Left lung (tissue), 10 donors: Measurements from ENCODE around the gene FTO. TPM values are rescaled to one million over a fixed set of nuclear protein-coding genes. Genes with fewer than 3 reads are reported as not detected.

Source experiments
- ATAC-seq: fragments of 200-7000 bp; cut with Tn5 transposase; one replicate; pipeline ENCODE4 v1.9.1; 2020; ENCODE audit warnings: moderate library complexity
- DNase-seq, 4 donors: peaks; one replicate each; pipeline ENCODE4 v3.0.0-alpha.2; 2013 to 2020
- H3K27ac ChIP-seq, 2 donors: fragments of 200-600 bp; sonication (generic) in 1 of 2; one replicate each; pipeline versions ENCODE4 v1.5.0 to v1.8.0; 2020 to 2021
- H3K27me3 ChIP-seq, 2 donors: fragments of 200-600 bp; sonication (generic) in 1 of 2; one replicate each; pipeline versions ENCODE4 v1.5.0 to v1.8.0; 2020 to 2021
- H3K36me3 ChIP-seq, 2 donors: fragments of 200-600 bp; sonication (generic) in 1 of 2; one replicate each; pipeline versions ENCODE4 v1.5.0 to v1.8.0; 2020 to 2021
- H3K4me1 ChIP-seq, 2 donors: fragments of 200-600 bp; one replicate each; pipeline ENCODE4 v1.8.0; 2021
- H3K4me3 ChIP-seq, 2 donors: fragments of 200-600 bp; sonication (generic) in 1 of 2; one replicate each; pipeline versions ENCODE4 v1.5.0 to v1.8.0; 2020 to 2021; ENCODE audit warnings: mild to moderate bottlenecking in 1 of 2
- H3K9me3 ChIP-seq, 2 donors: fragments of 200-600 bp; sonication (generic) in 1 of 2; one replicate each; pipeline versions ENCODE4 v1.5.0 to v1.8.0; 2020 to 2021
- CTCF ChIP-seq, 2 donors: fragments of 200-600 bp; sonication (generic) in 1 of 2; IDR thresholded peaks; one replicate each; pipeline versions ENCODE4 v1.5.0 to v1.8.0; 2021; ENCODE audit warnings: antibody characterized with exemption in 2 of 2
- intact Hi-C, 2 donors: fragments of 100-400 bp; cut with DNase I; formaldehyde crosslinking; loops; one replicate each; pipeline versions ENCODE4 v1.11.2 to v1.14.2; 2022
- polyA plus RNA-seq, 6 donors: library from polyadenylated mRNA; unstranded; fragments of 120-200 nt; gene quantifications; one replicate each; pipeline ENCODE4 v1.2.1, GENCODE V29; 2013; ENCODE audit not compliant: insufficient read length in 6 of 6
- total RNA-seq, 2 donors: library from RNA; stranded (reverse); fragmentation: NEBNext Ultra II Directional; extraction: Animal tissue kit (Norgen Biotek cat#: 25700); gene quantifications; one replicate each; pipeline ENCODE4 v1.2.1, GENCODE V29; 2021
- donor health status: DM: no; HTN: yes; CAD: no.
- donor health status: DM: no; HTN: no; CAD: no.

The FTO gene
- total and polyA plus RNA-seq, 8 donors = 69.0 to 99.6 (median 90.7) TPM

- H3K9me3 ChIP-seq = peaks cover 0 to 1% of the 10 kb centered on the region in 2 donors
- no peak overlapping the region for H3K4me3 ChIP-seq
- no peak overlapping the region for H3K27ac ChIP-seq
- no peaks in the 10 kb centered on the region for H3K4me1 ChIP-seq
- DNase-seq = no peak
- no peak for TF ChIP-seq CTCF (IDR thresholded peaks at IDR 0.05)
- ATAC-seq = no peak
- H3K36me3 ChIP-seq = no peaks in the 10 kb centered on the region
- no peaks in the 10 kb centered on the region for H3K27me3 ChIP-seq
- intact Hi-C loops = no loop called here
Measured at GRCh38 chr16:54158986-54159385, 455.0 kb downstream of the FTO start.

- Histone ChIP-seq H3K4me3 (no peak overlapping the region), H3K36me3 (no peaks in the 10 kb centered on the region), H3K27ac (no peak overlapping the region), H3K4me1 (no peaks in the 10 kb centered on the region), H3K27me3 (no peaks in the 10 kb centered on the region), H3K9me3 (peaks cover 0 to 1% of the 10 kb centered on the region in 2 donors)
- DNase-seq (no peak), ATAC-seq (no peak)
- no peak for TF ChIP-seq CTCF (IDR thresholded peaks at IDR 0.05)
- intact Hi-C loops = no loop called here
Measured at GRCh38 chr16:54159490-54160080, 455.6 kb downstream of the FTO start.

- no peaks in the 10 kb centered on the region for H3K36me3 ChIP-seq
- no peaks in the 10 kb centered on the region for H3K4me1 ChIP-seq
- no peak for TF ChIP-seq CTCF (IDR thresholded peaks at IDR 0.05)
- intact Hi-C loops = no loop called here
- ATAC-seq (no peak), DNase-seq (no peak)
- H3K9me3 ChIP-seq = no peaks in the 10 kb centered on the region
- H3K4me3 ChIP-seq = no peak overlapping the region
- H3K27me3 ChIP-seq = no peaks in the 10 kb centered on the region
- H3K27ac ChIP-seq = no peak overlapping the region
Measured at GRCh38 chr16:54160252-54160860, 456.4 kb downstream of the FTO start.

- intact Hi-C loops = no loop called here
- ATAC-seq (no peak), DNase-seq (no peak)
- no peaks in the 10 kb centered on the region for H3K9me3 ChIP-seq
- no peaks in the 10 kb centered on the region for H3K27me3 ChIP-seq
- H3K4me3 ChIP-seq = no peak overlapping the region
- no peak overlapping the region for H3K27ac ChIP-seq
- TF ChIP-seq CTCF (IDR thresholded peaks at IDR 0.05) = no peak
- no peaks in the 10 kb centered on the region for H3K4me1 ChIP-seq
- H3K36me3 ChIP-seq = no peaks in the 10 kb centered on the region
Measured at GRCh38 chr16:54160939-54161897, 457.3 kb downstream of the FTO start.
